Inferior parietal cortex (tissue), 1 donor: ENCODE results near the gene KCNE4.

Experiments
- DNase-seq: peaks from one replicate; pipeline ENCODE4 v3.0.0-alpha.2; 2016; ENCODE audit errors: extremely low spot score

KCNE4 gene

GRCh38 chr2:223086370-223086981 is 34.5 kb downstream of the KCNE4 start:
- DNase-seq: peak; percentile 47

GRCh38 chr2:223087466-223087865 is 35.5 kb downstream of the KCNE4 start:
- DNase-seq: no peak

- no peak for DNase-seq
Observed at GRCh38 chr2:223088866-223089265, 36.9 kb downstream of the KCNE4 start.

- no peak for DNase-seq
Observed at GRCh38 chr2:223090039-223090438, 38.0 kb downstream of the KCNE4 start.

GRCh38 chr2:223090540-223091235 is 38.7 kb downstream of the KCNE4 start:
- DNase-seq: no peak

- no peak for DNase-seq
Observed at GRCh38 chr2:223092667-223093066, 40.7 kb downstream of the KCNE4 start.

- DNase-seq: no peak
Observed at GRCh38 chr2:223093436-223094241, 41.6 kb downstream of the KCNE4 start.

- no peak for DNase-seq
Observed at GRCh38 chr2:223095207-223095606, 43.2 kb downstream of the KCNE4 start.

- no peak for DNase-seq
Observed at GRCh38 chr2:223096235-223096970, 44.4 kb downstream of the KCNE4 start.

GRCh38 chr2:223097888-223098383 is 45.9 kb downstream of the KCNE4 start:
- DNase-seq: no peak

GRCh38 chr2:223099561-223099960 is 47.6 kb downstream of the KCNE4 start:
- DNase-seq: no peak

- DNase-seq: no peak
Observed at GRCh38 chr2:223100061-223100511, 48.1 kb downstream of the KCNE4 start.

- peak; percentile 32 for DNase-seq
Observed at GRCh38 chr2:223101340-223102039, 49.5 kb downstream of the KCNE4 start.

GRCh38 chr2:223102040-223102400 is 50.0 kb downstream of the KCNE4 start:
- DNase-seq: no peak

GRCh38 chr2:223102450-223102849 is 50.5 kb downstream of the KCNE4 start:
- peak; percentile 63 for DNase-seq

GRCh38 chr2:223104336-223105132 is 52.5 kb downstream of the KCNE4 start:
- DNase-seq: no peak
